A549 (cell line): ENCODE results near the gene ADAT2. TPM values are rescaled to one million over a fixed set of nuclear protein-coding genes. Genes with fewer than 3 reads are reported as not detected.

ENCODE experiments used
- ATAC-seq, 2 experiments: fragments of 200-7000 bp in 1 of 2; fragments of >200 bp in 1 of 2; cut with Nextera tagmentation in 1 of 2; cut with Tn5 transposase in 1 of 2; 3 replicates each; pipeline versions ENCODE4 v1.8.0 to v1.9.1; 2018 to 2020; ENCODE audit warnings: mild to moderate bottlenecking in 1 of 2, moderate library complexity in 1 of 2
- CTCF ChIA-PET: fragments of 300-600 bp; sonication (Branson Sonifier 250); formaldehyde crosslinking; extraction: SDS; loops from one replicate; lab custom pipeline; 2021; ENCODE audit warnings: antibody characterized with exemption, inconsistent platforms; lab: Yijun Ruan, JAX
- POLR2A ChIA-PET: fragments of 350-600 bp; formaldehyde crosslinking; extraction: SDS; loops from one replicate; lab custom pipeline; 2021; ENCODE audit warnings: antibody characterized with exemption, inconsistent platforms; lab: Yijun Ruan, JAX
- DNase-seq, 2 experiments: peaks; one replicate each; pipeline versions ENCODE4 v3.0.0 to v3.0.0-alpha.2; 2011 to 2016; ENCODE audit warnings: low read depth in 1 of 2, low spot score in 1 of 2
- FAIRE-seq: peaks from 2 replicates; lab custom pipeline; 2011; peaks lifted over from hg19 to GRCh38; lab: Jason Lieb, UNC
- H3K27ac ChIP-seq, 2 experiments: fragments of >200 bp; sonication (Bioruptor Twin); formaldehyde crosslinking; 3 replicates each; pipeline ENCODE4 v1.5.1; 2016 to 2017
- H3K4me1 ChIP-seq: fragments of >200 bp; sonication (Bioruptor Twin); formaldehyde crosslinking; 3 replicates; pipeline ENCODE4 v1.6.1; 2016
- H3K4me2 ChIP-seq: fragments of >200 bp; sonication (Bioruptor Twin); formaldehyde crosslinking; 3 replicates; pipeline ENCODE4 v1.6.1; 2016
- H3K4me3 ChIP-seq: fragments of >200 bp; sonication (Bioruptor Twin); formaldehyde crosslinking; 3 replicates; pipeline ENCODE4 v1.5.1; 2016
- H3K9me3 ChIP-seq: fragments of >200 bp; sonication (Bioruptor Twin); formaldehyde crosslinking; 3 replicates; pipeline ENCODE4 v1.6.1; 2016
- ATOH8 ChIP-seq: fragments of 250-450 bp; sonication (Bioruptor Pico); IDR thresholded peaks from 2 replicates; pipeline ENCODE4 v1.5.0; 2020; ENCODE audit warnings: low read depth, mild to moderate bottlenecking, moderate library complexity
- CBX8 ChIP-seq: fragments of 200-600 bp; sonication (generic); IDR thresholded peaks from 2 replicates; pipeline ENCODE4 v1.6.1; 2016
- CEBPB ChIP-seq, 2 experiments: fragments of >200 bp in 1 of 2; sonication (Bioruptor Twin) in 1 of 2; formaldehyde crosslinking in 1 of 2; IDR thresholded peaks; 2 replicates each; pipeline ENCODE4 v1.6.1; 2012 to 2016
- CHD2 ChIP-seq: fragments of 150-350 bp; IDR thresholded peaks from 2 replicates; pipeline ENCODE4 v1.6.1; 2014; ENCODE audit warnings: low read length; ENCODE audit not compliant: partially characterized antibody
- CHD4 ChIP-seq: fragments of 200-600 bp; sonication (generic); IDR thresholded peaks from 2 replicates; pipeline ENCODE4 v1.6.1; 2016; ENCODE audit warnings: antibody characterized with exemption, mild to moderate bottlenecking, borderline replicate concordance
- EHMT2 ChIP-seq: fragments of 200-600 bp; sonication (generic); IDR thresholded peaks from 2 replicates; pipeline ENCODE4 v1.6.1; 2016; ENCODE audit warnings: antibody characterized with exemption, low read depth, mild to moderate bottlenecking, moderate library complexity
- EP300 ChIP-seq, 2 experiments: fragments of >200 bp; sonication (Bioruptor Twin); formaldehyde crosslinking; IDR thresholded peaks; 2 replicates in 1 of 2; 3 replicates in 1 of 2; pipeline ENCODE4 v1.6.1; 2016 to 2017
- HDAC2 ChIP-seq: fragments of 200-600 bp; sonication (generic); IDR thresholded peaks from 2 replicates; pipeline ENCODE4 v1.6.1; 2016
- HES2 ChIP-seq: fragments of >200 bp; sonication (Bioruptor Twin); formaldehyde crosslinking; IDR thresholded peaks from 2 replicates; pipeline ENCODE4 v1.6.1; 2016
- HMGXB4 ChIP-seq: fragments of 250-450 bp; sonication (Bioruptor Pico); IDR thresholded peaks from 2 replicates; pipeline ENCODE4 v1.5.0; 2021; ENCODE audit warnings: mild to moderate bottlenecking, moderate library complexity, borderline replicate concordance
- HOXB13 ChIP-seq: fragments of 250-450 bp; sonication (Bioruptor Pico); IDR thresholded peaks from 2 replicates; pipeline ENCODE4 v1.5.0; 2020; ENCODE audit warnings: low read depth, mild to moderate bottlenecking, moderate library complexity
- JUN ChIP-seq, 2 experiments: fragments of >200 bp; sonication (Bioruptor Twin); formaldehyde crosslinking; IDR thresholded peaks; 2 replicates in 1 of 2; 3 replicates in 1 of 2; pipeline ENCODE4 v1.6.1; 2016 to 2017
- JUNB ChIP-seq: fragments of >200 bp; sonication (Bioruptor Twin); formaldehyde crosslinking; IDR thresholded peaks from 2 replicates; pipeline ENCODE4 v1.6.1; 2016
- KDM1A ChIP-seq: fragments of 200-600 bp; sonication (generic); IDR thresholded peaks from 2 replicates; pipeline ENCODE4 v1.6.1; 2016; ENCODE audit warnings: low read depth, mild to moderate bottlenecking
- MAFK ChIP-seq: fragments of 450-650 bp; IDR thresholded peaks from 2 replicates; pipeline ENCODE4 v1.6.1; 2014; ENCODE audit not compliant: partially characterized antibody
- MAX ChIP-seq: IDR thresholded peaks from 2 replicates; pipeline ENCODE4 v1.6.1; 2012
- MYC ChIP-seq: IDR thresholded peaks from 2 replicates; pipeline ENCODE4 v1.6.1; 2012; ENCODE audit warnings: mild to moderate bottlenecking, inconsistent platforms, low read length, improper control_type of control experiment, borderline replicate concordance
- NPAS2 ChIP-seq: fragments of 250-450 bp; sonication (Bioruptor Pico); IDR thresholded peaks from 2 replicates; pipeline ENCODE4 v1.8.0; 2022; ENCODE audit warnings: mild to moderate bottlenecking, moderate library complexity, borderline replicate concordance
- NR3C1 ChIP-seq: fragments of >200 bp; sonication (Bioruptor Twin); formaldehyde crosslinking; IDR thresholded peaks from 3 replicates; pipeline ENCODE4 v1.6.1; 2017
- PBX3 ChIP-seq: IDR thresholded peaks from 2 replicates; pipeline ENCODE4 v1.6.1; 2012
- PHF8 ChIP-seq: fragments of 200-600 bp; sonication (generic); IDR thresholded peaks from 2 replicates; pipeline ENCODE4 v1.6.1; 2016; ENCODE audit warnings: low read depth, mild to moderate bottlenecking, antibody characterized with exemption, moderate library complexity, borderline replicate concordance
- POLR2AphosphoS2 ChIP-seq: conservative IDR thresholded peaks from 2 replicates; pipeline ENCODE4 v1.6.1; 2012; ENCODE audit warnings: low read length, improper control_type of control experiment, inconsistent platforms
- RARB ChIP-seq: fragments of 250-450 bp; sonication (Bioruptor Pico); IDR thresholded peaks from 2 replicates; pipeline ENCODE4 v1.8.0; 2021; ENCODE audit warnings: mild to moderate bottlenecking, moderate library complexity
- REST ChIP-seq: fragments of 200-600 bp; sonication (generic); IDR thresholded peaks from 2 replicates; pipeline ENCODE4 v1.6.1; 2016; ENCODE audit warnings: antibody characterized with exemption, mild to moderate bottlenecking, moderate library complexity
- TP53 ChIP-seq: fragments of 250-450 bp; sonication (Bioruptor Pico); IDR thresholded peaks from 2 replicates; pipeline ENCODE4 v1.5.0; 2021; ENCODE audit warnings: mild to moderate bottlenecking, moderate library complexity
- ZC3H11A ChIP-seq: fragments of 450-650 bp; IDR thresholded peaks from 2 replicates; pipeline ENCODE4 v1.6.1; 2014; ENCODE audit warnings: antibody characterized with exemption, mild to moderate bottlenecking
- ZFP36 ChIP-seq: fragments of 450-650 bp; IDR thresholded peaks from 2 replicates; pipeline ENCODE4 v1.6.1; 2014; ENCODE audit warnings: borderline replicate concordance; ENCODE audit not compliant: partially characterized antibody
- WGBS: methylation state at CpG from one replicate; pipeline ENCODE4 v1.1.6; 2017; ENCODE audit errors: missing lambda C conversion rate; 5-methylcytosine and 5-hydroxymethylcytosine counted together
- polyA plus RNA-seq, 4 experiments: library from polyadenylated mRNA; depleted of rRNA in 3 of 4; stranded (reverse); fragments of >200 nt; fragmentation: RNase III in 1 of 4; extraction: RNeasy Plus Mini Kit Qiagen cat#74134 plus additional on column Dnase treatment in 1 of 4; gene quantifications; 2 replicates in 3 of 4; 3 replicates in 1 of 4; pipeline ENCODE4 v1.2.3, GENCODE V29; 2011 to 2017

ADAT2 gene
- polyA plus RNA-seq, 2 of the 4 experiments (the other 2 are of a cell fraction) = 7.1 to 8.0 TPM

GRCh38 chr6:143441010-143441409 lies 9.5 kb downstream of the ADAT2 start (continued):
- TF ChIP-seq REST = no peak
- TF ChIP-seq RARB = no peak
- TF ChIP-seq HDAC2 = no peak

GRCh38 chr6:143432588-143432987 lies 17.9 kb downstream of the ADAT2 start:
- POLR2A ChIA-PET = no interaction called here

GRCh38 chr6:143431226-143431625 lies 19.3 kb downstream of the ADAT2 start:
- TF ChIP-seq EP300 (IDR thresholded peaks at IDR 0.05) (no peak), ATOH8 (no peak), MAX (no peak), JUNB (no peak), NR3C1 (no peak), CBX8 (no peak), PBX3 (no peak), JUN (IDR thresholded peaks at IDR 0.05) (no peak), PHF8 (no peak), RARB (no peak)
- 100% methylated on average over 1 of the region's 1 CpG for WGBS
- DNase-seq = no peak
- ChIA-PET CTCF (interaction anchor here (0.8 to 1.0 kb wide), 2 partner anchors 715 to 738 kb away, joined by 3 read pairs; no protein-coding TSS in a partner anchor), POLR2A (no interaction called here)
- no peak overlapping the region for H3K27ac ChIP-seq
- no peak overlapping the region for H3K4me3 ChIP-seq
- no peak for FAIRE-seq
- H3K4me2 ChIP-seq = no peak overlapping the region
- H3K4me1 ChIP-seq = peaks cover 3% of the 10 kb centered on the region; the same call in 1 of the 3 replicates
- no peak for ATAC-seq
- no peaks in the 10 kb centered on the region for H3K9me3 ChIP-seq

More at GRCh38 chr6:143432588-143432987, 17.9 kb downstream of the ADAT2 start:
- no peak for FAIRE-seq
- no peak for DNase-seq
- Histone ChIP-seq H3K4me2 (no peak overlapping the region), H3K4me1 (no peaks in the 10 kb centered on the region), H3K9me3 (no peaks in the 10 kb centered on the region), H3K27ac (no peak overlapping the region), H3K4me3 (no peak overlapping the region)
- TF ChIP-seq ZFP36 (no peak), HDAC2 (no peak), MYC (no peak), EHMT2 (no peak), MAFK (no peak), HES2 (no peak), CHD4 (no peak), CHD2 (no peak), KDM1A (no peak), ZC3H11A (no peak), CEBPB (IDR thresholded peaks at IDR 0.05) (no peak), NR3C1 (no peak), POLR2AphosphoS2 (no peak), HMGXB4 (CRISPR knock-in tag) (no peak), TP53 (CRISPR knock-in tag) (no peak), HOXB13 (CRISPR knock-in tag) (no peak), NPAS2 (CRISPR knock-in tag) (no peak)
- ATAC-seq = no peak
- CTCF ChIA-PET = no interaction called here
- 94% methylated on average over 4 of the region's 4 CpGs for whole genome bisulfite sequencing
